ENCODE measurements around the gene REXO4.

DNA sequence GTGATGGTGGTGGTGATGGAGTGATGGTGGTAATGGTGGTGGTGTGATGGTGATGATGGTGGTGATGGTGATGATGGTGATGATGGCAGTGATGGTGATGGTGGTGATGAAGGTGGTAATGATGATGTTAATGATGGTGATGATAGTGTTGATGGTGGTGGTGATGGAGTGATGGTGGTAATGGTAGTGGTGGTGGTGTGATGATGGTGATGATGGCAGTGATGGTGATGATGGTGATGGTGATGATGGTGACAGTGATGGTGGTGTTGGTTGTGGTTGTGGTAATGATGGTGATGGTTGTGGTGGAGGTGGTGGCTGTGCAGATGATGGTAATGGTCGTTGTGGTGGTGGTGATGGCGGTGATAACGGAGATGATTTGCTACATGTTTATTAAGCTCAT is 34.4 kb downstream of the REXO4 start:
- TF ChIP-seq POLR2A (IDR thresholded peaks at IDR 0.05), result no peak
- TF ChIP-seq, protein P1, sequence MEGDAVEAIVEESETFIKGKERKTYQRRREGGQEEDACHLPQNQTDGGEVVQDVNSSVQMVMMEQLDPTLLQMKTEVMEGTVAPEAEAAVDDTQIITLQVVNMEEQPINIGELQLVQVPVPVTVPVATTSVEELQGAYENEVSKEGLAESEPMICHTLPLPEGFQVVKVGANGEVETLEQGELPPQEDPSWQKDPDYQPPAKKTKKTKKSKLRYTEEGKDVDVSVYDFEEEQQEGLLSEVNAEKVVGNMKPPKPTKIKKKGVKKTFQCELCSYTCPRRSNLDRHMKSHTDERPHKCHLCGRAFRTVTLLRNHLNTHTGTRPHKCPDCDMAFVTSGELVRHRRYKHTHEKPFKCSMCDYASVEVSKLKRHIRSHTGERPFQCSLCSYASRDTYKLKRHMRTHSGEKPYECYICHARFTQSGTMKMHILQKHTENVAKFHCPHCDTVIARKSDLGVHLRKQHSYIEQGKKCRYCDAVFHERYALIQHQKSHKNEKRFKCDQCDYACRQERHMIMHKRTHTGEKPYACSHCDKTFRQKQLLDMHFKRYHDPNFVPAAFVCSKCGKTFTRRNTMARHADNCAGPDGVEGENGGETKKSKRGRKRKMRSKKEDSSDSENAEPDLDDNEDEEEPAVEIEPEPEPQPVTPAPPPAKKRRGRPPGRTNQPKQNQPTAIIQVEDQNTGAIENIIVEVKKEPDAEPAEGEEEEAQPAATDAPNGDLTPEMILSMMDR (IDR thresholded peaks at IDR 0.05), result no peak
- TF ChIP-seq EP300 (IDR thresholded peaks at IDR 0.05), result no peak
- no peak for TF ChIP-seq POLR2AphosphoS5 (IDR thresholded peaks at IDR 0.05)

Data from gastroesophageal sphincter (tissue), 3 donors.